SK-N-SH treated with all-trans-retinoic acid at 6 μM for 48 hours (cell line): ENCODE data around the gene CASZ1.

Experiments
- ATAC-seq: fragments of 200-7000 bp; cut with Tn5 transposase; 3 replicates; pipeline ENCODE4 v1.9.1; 2020; ENCODE audit warnings: mild to moderate bottlenecking, moderate library complexity
- ARNTL ChIP-seq: fragments of 450-650 bp; formaldehyde crosslinking; IDR thresholded peaks from 2 replicates; pipeline ENCODE4 v1.5.0; 2020; ENCODE audit warnings: low read depth, mild to moderate bottlenecking, moderate library complexity, borderline replicate concordance
- BACH2 ChIP-seq: fragments of 250-450 bp; sonication (Bioruptor Pico); IDR thresholded peaks from 2 replicates; pipeline ENCODE4 v1.9.0; 2021; ENCODE audit warnings: mild to moderate bottlenecking, borderline replicate concordance
- CREB5 ChIP-seq: fragments of 250-450 bp; sonication (Bioruptor Pico); IDR thresholded peaks from 2 replicates; pipeline ENCODE4 v1.5.1; 2020; ENCODE audit warnings: low read depth, mild to moderate bottlenecking, moderate library complexity
- CSRNP3 ChIP-seq: fragments of 250-450 bp; sonication (Bioruptor Pico); IDR thresholded peaks from 2 replicates; pipeline ENCODE4 v1.5.1; 2021; ENCODE audit warnings: mild to moderate bottlenecking, moderate library complexity
- ESRRG ChIP-seq: fragments of 250-450 bp; sonication (Bioruptor Pico); IDR thresholded peaks from 2 replicates; pipeline ENCODE4 v1.6.1; 2021; ENCODE audit warnings: mild to moderate bottlenecking
- GLIS3 ChIP-seq: fragments of 250-450 bp; sonication (Bioruptor Pico); IDR thresholded peaks from 2 replicates; pipeline ENCODE4 v1.5.0; 2020; ENCODE audit warnings: mild to moderate bottlenecking, moderate library complexity
- OSR1 ChIP-seq: fragments of 250-450 bp; sonication (Bioruptor Pico); IDR thresholded peaks from 2 replicates; pipeline ENCODE4 v1.8.0; 2022; ENCODE audit warnings: moderate library complexity, mild to moderate bottlenecking, inconsistent platforms
- PATZ1 ChIP-seq: fragments of 250-450 bp; sonication (Bioruptor Pico); IDR thresholded peaks from 2 replicates; pipeline ENCODE4 v1.8.0; 2020; ENCODE audit warnings: mild to moderate bottlenecking, moderate library complexity, borderline replicate concordance
- POU6F1 ChIP-seq: fragments of 250-450 bp; sonication (Bioruptor Pico); IDR thresholded peaks from 2 replicates; pipeline ENCODE4 v1.8.0; 2021; ENCODE audit warnings: low read depth, mild to moderate bottlenecking, moderate library complexity, borderline replicate concordance
- PPARA ChIP-seq: fragments of 250-450 bp; sonication (Bioruptor Pico); IDR thresholded peaks from 2 replicates; pipeline ENCODE4 v1.5.0; 2020; ENCODE audit warnings: mild to moderate bottlenecking, borderline replicate concordance
- SNAI2 ChIP-seq: fragments of 250-450 bp; sonication (Bioruptor Pico); IDR thresholded peaks from 2 replicates; pipeline ENCODE4 v1.5.0; 2020; ENCODE audit warnings: mild to moderate bottlenecking, moderate library complexity
- TCF4 ChIP-seq: fragments of 250-450 bp; sonication (Bioruptor Pico); IDR thresholded peaks from 2 replicates; pipeline ENCODE4 v1.8.0; 2021; ENCODE audit warnings: mild to moderate bottlenecking, moderate library complexity, borderline replicate concordance
- TOX ChIP-seq: fragments of 250-450 bp; sonication (Bioruptor Pico); IDR thresholded peaks from 2 replicates; pipeline ENCODE4 v1.8.0; 2021; ENCODE audit warnings: mild to moderate bottlenecking, moderate library complexity, borderline replicate concordance
- TSHZ2 ChIP-seq: fragments of 250-450 bp; sonication (Bioruptor Pico); IDR thresholded peaks from 2 replicates; pipeline ENCODE4 v1.5.0; 2020; ENCODE audit warnings: mild to moderate bottlenecking, moderate library complexity
- ZC3H10 ChIP-seq: fragments of 250-450 bp; sonication (Bioruptor Pico); IDR thresholded peaks from 2 replicates; pipeline ENCODE4 v1.5.1; 2021; ENCODE audit warnings: mild to moderate bottlenecking, moderate library complexity
- ZFP3 ChIP-seq: fragments of 250-450 bp; sonication (Bioruptor Pico); IDR thresholded peaks from 2 replicates; pipeline ENCODE4 v1.5.0; 2020; ENCODE audit warnings: mild to moderate bottlenecking, moderate library complexity
- ZFP30 ChIP-seq: fragments of 450-650 bp; formaldehyde crosslinking; IDR thresholded peaks from 2 replicates; pipeline ENCODE4 v1.5.0; 2022; ENCODE audit warnings: mild to moderate bottlenecking, moderate library complexity
- ZNF565 ChIP-seq: fragments of 450-650 bp; formaldehyde crosslinking; conservative IDR thresholded peaks from 2 replicates; pipeline ENCODE4 v1.5.0; 2020; ENCODE audit warnings: low read depth, mild to moderate bottlenecking, moderate library complexity
- ZNF70 ChIP-seq: fragments of 450-650 bp; formaldehyde crosslinking; IDR thresholded peaks from 2 replicates; pipeline ENCODE4 v1.5.0; 2020; ENCODE audit warnings: mild to moderate bottlenecking, moderate library complexity
- ZNF8 ChIP-seq: fragments of 450-650 bp; formaldehyde crosslinking; IDR thresholded peaks from 2 replicates; pipeline ENCODE4 v1.5.0; 2020; ENCODE audit warnings: mild to moderate bottlenecking, moderate library complexity

CASZ1 gene

GRCh38 chr1:10691075-10691739 is 105.2 kb downstream of the CASZ1 start:
- TF ChIP-seq CSRNP3, result no peak
- TF ChIP-seq BACH2 (CRISPR knock-in tag), result no peak
- no peak for TF ChIP-seq ESRRG
- no peak for TF ChIP-seq PPARA (CRISPR knock-in tag)
- TF ChIP-seq ZC3H10 (CRISPR knock-in tag), result no peak
- no peak for TF ChIP-seq ARNTL (CRISPR knock-in tag)
- TF ChIP-seq TSHZ2 (CRISPR knock-in tag), result no peak
- TF ChIP-seq ZFP3 (CRISPR knock-in tag), result no peak
- no peak for TF ChIP-seq ZNF8
- TF ChIP-seq ZFP30, result no peak
- TF ChIP-seq ZNF565, result no peak
- ATAC-seq, result no peak

GRCh38 chr1:10690484-10690883 is 106.0 kb downstream of the CASZ1 start:
- ATAC-seq, result no peak
- TF ChIP-seq CSRNP3 (no peak), CREB5 (CRISPR knock-in tag) (no peak), PPARA (CRISPR knock-in tag) (no peak), POU6F1 (CRISPR knock-in tag) (no peak), ARNTL (CRISPR knock-in tag) (no peak), GLIS3 (CRISPR knock-in tag) (no peak), ZC3H10 (CRISPR knock-in tag) (no peak), OSR1 (CRISPR knock-in tag) (no peak), ZNF70 (CRISPR knock-in tag) (no peak), TSHZ2 (CRISPR knock-in tag) (no peak), SNAI2 (CRISPR knock-in tag) (no peak), ZNF8 (no peak), ZFP3 (CRISPR knock-in tag) (no peak), TCF4 (CRISPR knock-in tag) (no peak), TOX (no peak), PATZ1 (CRISPR knock-in tag) (no peak)
